ENCODE results near the gene DUXA. TPM values are rescaled to one million over a fixed set of nuclear protein-coding genes. Genes with fewer than 3 reads are reported as not detected.
"Not testable (repeated sequence)": the region's sequence is repeated elsewhere in the genome, so short reads cannot be mapped to it uniquely, and the experiment has no call there.

DUXA gene
- polyA plus RNA-seq, 3 donors: not detected

GRCh38 chr19:57141699-57142098 lies 25.6 kb downstream of the DUXA start:
- H3K4me3 ChIP-seq (replicated peaks in 1 of 3; ENCODE audit: low read depth in 2 of 3, low read length in 3 of 3): no peak overlapping the region
- H3K9ac ChIP-seq (ENCODE audit: insufficient read depth, low read length, poor library complexity, severe bottlenecking): no peak overlapping the region
- Mint-ChIP-seq H3K4me1 (no peaks in the 10 kb centered on the region), H3K27ac (no peak overlapping the region), H3K4me3 (no peak overlapping the region), H3K9me3 (peaks cover 23 to 87% (median 75%) of the 10 kb centered on the region in 7 donors), H3K36me3 (no peaks in the 10 kb centered on the region), H3K27me3 (ENCODE audit: low read depth in 3 of 3) (peaks cover 0 to 7% (median under 1%) of the 10 kb centered on the region in 3 donors)
- H3K36me3 ChIP-seq (replicated peaks in 1 of 2; ENCODE audit: control insufficient read depth in 1 of 2, insufficient read depth in 2 of 2, low read length in 2 of 2): no peaks in the 10 kb centered on the region
- intact Hi-C loops (cut with micrococcal nuclease): no loop called here
- no peak overlapping the region for H2AFZ ChIP-seq (ENCODE audit: insufficient read depth, low read depth, low read length, poor library complexity, severe bottlenecking)
- H3K4me2 ChIP-seq (replicated peaks; ENCODE audit: extremely low read depth, low read length, poor library complexity, severe bottlenecking): no peak overlapping the region
- no peaks in the 10 kb centered on the region for H3K79me2 ChIP-seq (ENCODE audit: insufficient read depth, low read length)
- TF ChIP-seq CTCF (IDR thresholded peaks at IDR 0.05): no peak
- no peak for DNase-seq
- H3K4me1 ChIP-seq (ENCODE audit: control insufficient read depth in 1 of 2, insufficient read depth in 2 of 2, low read length in 2 of 2): no peaks in the 10 kb centered on the region
- H3K27me3 ChIP-seq (ENCODE audit: control insufficient read depth in 2 of 2, insufficient read depth in 2 of 2, low read length in 2 of 2): no peaks in the 10 kb centered on the region
- WGBS (ENCODE audit: insufficient coverage): 83% methylated on average over 1 of the region's 4 CpGs
- peaks cover 68 to 86% of the 10 kb centered on the region in 2 donors for H3K9me3 ChIP-seq (replicated peaks in 1 of 2; ENCODE audit: control insufficient read depth in 1 of 2, insufficient read depth in 1 of 2, low read length in 2 of 2)
- H3K27ac ChIP-seq (ENCODE audit: low read depth in 1 of 2, low read length in 2 of 2): no peak overlapping the region
- H4K20me1 ChIP-seq (ENCODE audit: insufficient read depth, low read length): no peaks in the 10 kb centered on the region

- no peak overlapping the region for H3K4me2 ChIP-seq (replicated peaks; ENCODE audit: extremely low read depth, low read length, poor library complexity, severe bottlenecking)
- Mint-ChIP-seq H3K4me3 (no peak overlapping the region), H3K9me3 (peaks cover 30 to 79% (median 70%) of the 10 kb centered on the region in 7 donors), H3K4me1 (no peaks in the 10 kb centered on the region), H3K27me3 (ENCODE audit: low read depth in 3 of 3) (peaks cover 0 to 3% (median 2%) of the 10 kb centered on the region in 3 donors), H3K36me3 (no peaks in the 10 kb centered on the region), H3K27ac (no peak overlapping the region)
- H3K4me1 ChIP-seq (ENCODE audit: control insufficient read depth in 1 of 2, insufficient read depth in 2 of 2, low read length in 2 of 2): no peaks in the 10 kb centered on the region
- DNase-seq: no peak
- H2AFZ ChIP-seq (ENCODE audit: insufficient read depth, low read depth, low read length, poor library complexity, severe bottlenecking): no peak overlapping the region
- H3K9me3 ChIP-seq (replicated peaks in 1 of 2; ENCODE audit: control insufficient read depth in 1 of 2, insufficient read depth in 1 of 2, low read length in 2 of 2): peaks cover 62 to 73% of the 10 kb centered on the region in 2 donors
- no peaks in the 10 kb centered on the region for H4K20me1 ChIP-seq (ENCODE audit: insufficient read depth, low read length)
- H3K27me3 ChIP-seq (ENCODE audit: control insufficient read depth in 2 of 2, insufficient read depth in 2 of 2, low read length in 2 of 2): no peaks in the 10 kb centered on the region
- WGBS (ENCODE audit: insufficient coverage): 100% methylated on average over 3 of the region's 6 CpGs
- TF ChIP-seq CTCF (IDR thresholded peaks at IDR 0.05): no peak
- no peaks in the 10 kb centered on the region for H3K79me2 ChIP-seq (ENCODE audit: insufficient read depth, low read length)
- no peak overlapping the region for H3K27ac ChIP-seq (ENCODE audit: low read depth in 1 of 2, low read length in 2 of 2)
- intact Hi-C loops (cut with micrococcal nuclease): no loop called here
- no peak overlapping the region for H3K9ac ChIP-seq (ENCODE audit: insufficient read depth, low read length, poor library complexity, severe bottlenecking)
- H3K4me3 ChIP-seq (replicated peaks in 1 of 3; ENCODE audit: low read depth in 2 of 3, low read length in 3 of 3): no peak overlapping the region
- no peaks in the 10 kb centered on the region for H3K36me3 ChIP-seq (replicated peaks in 1 of 2; ENCODE audit: control insufficient read depth in 1 of 2, insufficient read depth in 2 of 2, low read length in 2 of 2)
These were observed 31.5 kb downstream of the DUXA start for GRCh38 chr19:57135797-57136196.

DNA sequence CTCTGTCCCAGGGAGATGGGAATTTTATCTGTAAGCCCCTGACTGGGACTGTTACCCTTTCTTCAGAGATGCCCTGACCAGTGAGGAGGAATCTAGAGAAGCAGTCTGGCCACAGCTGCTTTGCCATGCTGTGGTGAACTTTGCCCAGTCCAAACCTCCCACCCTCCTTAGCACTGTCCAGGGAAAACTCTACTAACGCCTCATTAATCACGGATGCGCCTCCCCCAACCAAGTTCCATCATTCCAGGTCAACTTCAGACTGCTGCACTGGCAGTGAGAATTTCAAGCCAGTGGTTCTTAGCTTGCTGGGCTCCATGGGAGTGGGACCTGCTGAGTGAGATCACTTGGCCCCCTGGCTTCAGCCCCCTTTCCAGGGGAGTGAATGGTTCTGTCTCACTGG lies 39.9 kb downstream of the DUXA start:
- H3K79me2 ChIP-seq (ENCODE audit: insufficient read depth, low read length); H3K27me3 Mint-ChIP-seq (ENCODE audit: low read depth in 3 of 3); H4K20me1 ChIP-seq (ENCODE audit: insufficient read depth, low read length); H3K36me3 ChIP-seq (replicated peaks in 1 of 2; ENCODE audit: control insufficient read depth in 1 of 2, insufficient read depth in 2 of 2, low read length in 2 of 2); H3K9ac ChIP-seq (ENCODE audit: insufficient read depth, low read length, poor library complexity, severe bottlenecking); DNase-seq; intact Hi-C loops (cut with micrococcal nuclease); H3K36me3 Mint-ChIP-seq; H3K4me2 ChIP-seq (replicated peaks; ENCODE audit: extremely low read depth, low read length, poor library complexity, severe bottlenecking); H3K27me3 ChIP-seq (ENCODE audit: control insufficient read depth in 2 of 2, insufficient read depth in 2 of 2, low read length in 2 of 2); H3K27ac ChIP-seq (ENCODE audit: low read depth in 1 of 2, low read length in 2 of 2); H3K4me3 ChIP-seq (replicated peaks in 1 of 3; ENCODE audit: low read depth in 2 of 3, low read length in 3 of 3); H2AFZ ChIP-seq (ENCODE audit: insufficient read depth, low read depth, low read length, poor library complexity, severe bottlenecking); H3K4me1 Mint-ChIP-seq; H3K4me1 ChIP-seq (ENCODE audit: control insufficient read depth in 1 of 2, insufficient read depth in 2 of 2, low read length in 2 of 2); H3K4me3 Mint-ChIP-seq; H3K27ac Mint-ChIP-seq: not testable (repeated sequence)
- H3K9me3 ChIP-seq (replicated peaks in 1 of 2; ENCODE audit: control insufficient read depth in 1 of 2, insufficient read depth in 1 of 2, low read length in 2 of 2): peaks cover 45 to 52% of the 10 kb centered on the region in 2 donors
- WGBS (ENCODE audit: insufficient coverage): 91% methylated on average over 3 of the region's 3 CpGs
- peaks cover 27 to 73% (median 51%) of the 10 kb centered on the region in 7 donors for H3K9me3 Mint-ChIP-seq
